Panc1 (cell line): ENCODE data around the gene PLCB4. TPM values are rescaled to one million over a fixed set of nuclear protein-coding genes. Genes with fewer than 3 reads are reported as not detected.

Experiments used
- ATAC-seq: fragments of 200-7000 bp; cut with Tn5 transposase; 2 replicates; pipeline ENCODE4 v1.9.1; 2020; ENCODE audit warnings: mild to moderate bottlenecking, moderate library complexity
- BruUV-seq: library from RNA; stranded (reverse); fragments of 400-500 nt; replicated peaks from 2 replicates; lab custom pipeline; 2021; lab: Mats Ljungman, UMichigan
- CTCF ChIA-PET: fragments of 300-600 bp; sonication (Branson Sonifier 250); formaldehyde crosslinking; loops from one replicate; lab custom pipeline; 2022; ENCODE audit warnings: antibody characterized with exemption; lab: Charles Lee
- POLR2A ChIA-PET: fragments of 300-600 bp; sonication (Branson Sonifier 250); formaldehyde crosslinking; loops from one replicate; lab custom pipeline; 2022; ENCODE audit warnings: antibody characterized with exemption; lab: Charles Lee
- DNase-seq: peaks from one replicate; pipeline ENCODE4 v3.0.0-alpha.2; 2010; ENCODE audit warnings: low read depth, low spot score
- H3K27ac ChIP-seq: 2 replicates; pipeline ENCODE4 v1.5.1; 2011; ENCODE audit warnings: mild to moderate bottlenecking, low read length, inconsistent platforms
- H3K27me3 ChIP-seq: fragments of 200-500 bp; sonication (Bioruptor generic); 2 replicates; pipeline ENCODE4 v1.6.0; 2014; ENCODE audit warnings: low read length, inconsistent platforms; ENCODE audit not compliant: control insufficient read depth, insufficient read depth
- H3K36me3 ChIP-seq: fragments of 200-500 bp; sonication (Bioruptor generic); 2 replicates; pipeline ENCODE4 v1.5.1; 2014; ENCODE audit warnings: inconsistent platforms, mild to moderate bottlenecking, low read length, moderate library complexity; ENCODE audit not compliant: control insufficient read depth, insufficient read depth
- H3K4me1 ChIP-seq: 2 replicates; pipeline ENCODE4 v1.5.1; 2011; ENCODE audit warnings: inconsistent platforms, mild to moderate bottlenecking, low read length, moderate library complexity; ENCODE audit not compliant: control insufficient read depth, insufficient read depth
- H3K4me3 ChIP-seq, 2 experiments: 2 replicates each; pipeline ENCODE4 v1.5.1; 2011 to 2012; ENCODE audit warnings: low read depth in 2 of 2, low read length in 2 of 2, mild to moderate bottlenecking in 2 of 2, inconsistent platforms in 1 of 2, moderate library complexity in 1 of 2
- H3K9me3 ChIP-seq: fragments of 200-500 bp; sonication (Bioruptor generic); 2 replicates; pipeline ENCODE4 v1.5.1; 2014; ENCODE audit warnings: low read depth, mild to moderate bottlenecking, inconsistent platforms, low read length, moderate library complexity; ENCODE audit not compliant: control insufficient read depth, insufficient read depth
- POLR2AphosphoS5 ChIP-seq: IDR thresholded peaks from 2 replicates; pipeline ENCODE4 v1.6.1; 2012; ENCODE audit warnings: mild to moderate bottlenecking, low read depth, low read length, moderate library complexity
- SIN3A ChIP-seq: IDR thresholded peaks from 2 replicates; pipeline ENCODE4 v1.6.1; 2012; ENCODE audit warnings: low read depth, mild to moderate bottlenecking, low read length, moderate library complexity, borderline replicate concordance; ENCODE audit not compliant: insufficient read depth
- TCF7L2 ChIP-seq: IDR thresholded peaks from 2 replicates; pipeline ENCODE4 v1.6.1; 2011; ENCODE audit warnings: mild to moderate bottlenecking, low read depth, low read length, inconsistent platforms
- in situ Hi-C: cut with HindIII; loops from 2 replicates; pipeline ENCODE4 v1.10.0; 2016; ENCODE audit warnings: low sequenced_read_pairs, low pct_unique_long_range_greater_than_20kb
- intact Hi-C: fragments of 100-400 bp; cut with micrococcal nuclease; formaldehyde crosslinking; loops from one replicate; pipeline ENCODE4 v1.10.0; 2022; ENCODE audit not compliant: unreplicated experiment
- total RNA-seq: library from RNA; stranded (reverse); gene quantifications from one replicate; pipeline ENCODE4 v1.2.1, GENCODE V29; 2021; ENCODE audit not compliant: unreplicated experiment
- TF ChIP-seq, protein P1 (sequence below), 2 experiments: IDR thresholded peaks; 2 replicates each; pipeline ENCODE4 v1.6.1; 2011 to 2012; ENCODE audit warnings: low read depth in 2 of 2, control low read depth in 1 of 2, low read length in 1 of 2, mild to moderate bottlenecking in 1 of 2, moderate library complexity in 1 of 2; ENCODE audit not compliant: insufficient read depth in 1 of 2
- TF ChIP-seq, protein P2 (sequence below): fragments of 450-650 bp; IDR thresholded peaks from 2 replicates; pipeline ENCODE4 v1.5.1; 2017; ENCODE audit warnings: mild to moderate bottlenecking

Gene PLCB4
- total RNA-seq, 1 experiment from 2014 or later = 1.5 TPM

DNA sequence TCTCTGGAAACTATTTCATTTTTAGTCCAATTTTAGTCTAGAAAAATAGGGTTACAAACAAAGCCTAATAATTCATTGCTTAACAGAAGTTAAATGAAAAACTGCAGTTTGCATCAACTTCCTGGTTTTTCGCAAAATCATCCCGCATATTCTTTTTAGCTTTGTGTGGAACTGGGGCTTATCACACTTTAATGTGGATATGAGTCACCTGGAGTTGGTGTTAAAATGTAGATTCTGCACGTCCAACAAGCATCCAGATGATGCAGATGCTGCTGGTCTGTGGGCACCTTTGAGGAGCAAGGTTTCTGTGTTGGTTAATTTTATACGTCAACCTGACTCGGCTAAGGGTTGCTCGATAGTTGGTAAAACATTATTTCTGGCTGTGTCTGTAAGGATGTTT is 126.1 kb downstream of the PLCB4 start:
- H3K36me3 ChIP-seq = no peaks in the 10 kb centered on the region
- no peak overlapping the region for H3K27ac ChIP-seq
- no peaks in the 10 kb centered on the region for H3K4me1 ChIP-seq
- DNase-seq (no peak), ATAC-seq (no peak)
- in situ Hi-C loops = no loop called here
- no TSS peak for BruUV-seq
- H3K9me3 ChIP-seq = no peaks in the 10 kb centered on the region
- POLR2A ChIA-PET = no interaction called here
- no peaks in the 10 kb centered on the region for H3K27me3 ChIP-seq
- CTCF ChIA-PET = no interaction called here
- H3K4me3 ChIP-seq = no peak overlapping the region
- intact Hi-C loops = no loop called here
- no peak for TF ChIP-seq SIN3A
- TF ChIP-seq TCF7L2 = no peak
- TF ChIP-seq, protein P1, sequence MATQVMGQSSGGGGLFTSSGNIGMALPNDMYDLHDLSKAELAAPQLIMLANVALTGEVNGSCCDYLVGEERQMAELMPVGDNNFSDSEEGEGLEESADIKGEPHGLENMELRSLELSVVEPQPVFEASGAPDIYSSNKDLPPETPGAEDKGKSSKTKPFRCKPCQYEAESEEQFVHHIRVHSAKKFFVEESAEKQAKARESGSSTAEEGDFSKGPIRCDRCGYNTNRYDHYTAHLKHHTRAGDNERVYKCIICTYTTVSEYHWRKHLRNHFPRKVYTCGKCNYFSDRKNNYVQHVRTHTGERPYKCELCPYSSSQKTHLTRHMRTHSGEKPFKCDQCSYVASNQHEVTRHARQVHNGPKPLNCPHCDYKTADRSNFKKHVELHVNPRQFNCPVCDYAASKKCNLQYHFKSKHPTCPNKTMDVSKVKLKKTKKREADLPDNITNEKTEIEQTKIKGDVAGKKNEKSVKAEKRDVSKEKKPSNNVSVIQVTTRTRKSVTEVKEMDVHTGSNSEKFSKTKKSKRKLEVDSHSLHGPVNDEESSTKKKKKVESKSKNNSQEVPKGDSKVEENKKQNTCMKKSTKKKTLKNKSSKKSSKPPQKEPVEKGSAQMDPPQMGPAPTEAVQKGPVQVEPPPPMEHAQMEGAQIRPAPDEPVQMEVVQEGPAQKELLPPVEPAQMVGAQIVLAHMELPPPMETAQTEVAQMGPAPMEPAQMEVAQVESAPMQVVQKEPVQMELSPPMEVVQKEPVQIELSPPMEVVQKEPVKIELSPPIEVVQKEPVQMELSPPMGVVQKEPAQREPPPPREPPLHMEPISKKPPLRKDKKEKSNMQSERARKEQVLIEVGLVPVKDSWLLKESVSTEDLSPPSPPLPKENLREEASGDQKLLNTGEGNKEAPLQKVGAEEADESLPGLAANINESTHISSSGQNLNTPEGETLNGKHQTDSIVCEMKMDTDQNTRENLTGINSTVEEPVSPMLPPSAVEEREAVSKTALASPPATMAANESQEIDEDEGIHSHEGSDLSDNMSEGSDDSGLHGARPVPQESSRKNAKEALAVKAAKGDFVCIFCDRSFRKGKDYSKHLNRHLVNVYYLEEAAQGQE (IDR thresholded peaks at IDR 0.05; ENCODE audit: insufficient read depth in 1 of 2, low read depth in 2 of 2, low read length in 1 of 2) = no peak
- TF ChIP-seq, protein P2, sequence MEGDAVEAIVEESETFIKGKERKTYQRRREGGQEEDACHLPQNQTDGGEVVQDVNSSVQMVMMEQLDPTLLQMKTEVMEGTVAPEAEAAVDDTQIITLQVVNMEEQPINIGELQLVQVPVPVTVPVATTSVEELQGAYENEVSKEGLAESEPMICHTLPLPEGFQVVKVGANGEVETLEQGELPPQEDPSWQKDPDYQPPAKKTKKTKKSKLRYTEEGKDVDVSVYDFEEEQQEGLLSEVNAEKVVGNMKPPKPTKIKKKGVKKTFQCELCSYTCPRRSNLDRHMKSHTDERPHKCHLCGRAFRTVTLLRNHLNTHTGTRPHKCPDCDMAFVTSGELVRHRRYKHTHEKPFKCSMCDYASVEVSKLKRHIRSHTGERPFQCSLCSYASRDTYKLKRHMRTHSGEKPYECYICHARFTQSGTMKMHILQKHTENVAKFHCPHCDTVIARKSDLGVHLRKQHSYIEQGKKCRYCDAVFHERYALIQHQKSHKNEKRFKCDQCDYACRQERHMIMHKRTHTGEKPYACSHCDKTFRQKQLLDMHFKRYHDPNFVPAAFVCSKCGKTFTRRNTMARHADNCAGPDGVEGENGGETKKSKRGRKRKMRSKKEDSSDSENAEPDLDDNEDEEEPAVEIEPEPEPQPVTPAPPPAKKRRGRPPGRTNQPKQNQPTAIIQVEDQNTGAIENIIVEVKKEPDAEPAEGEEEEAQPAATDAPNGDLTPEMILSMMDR = no peak

GRCh38 chr20:9196110-9196509 is 127.2 kb downstream of the PLCB4 start:
- Histone ChIP-seq H3K36me3 (no peaks in the 10 kb centered on the region), H3K27me3 (no peaks in the 10 kb centered on the region), H3K27ac (no peak overlapping the region), H3K4me1 (no peaks in the 10 kb centered on the region), H3K4me3 (no peak overlapping the region), H3K9me3 (no peaks in the 10 kb centered on the region)
- in situ Hi-C loops = no loop called here
- TF ChIP-seq, protein P1 (IDR thresholded peaks at IDR 0.05; ENCODE audit: insufficient read depth in 1 of 2, low read depth in 2 of 2, low read length in 1 of 2) = no peak
- TF ChIP-seq TCF7L2 (no peak), SIN3A (no peak), POLR2AphosphoS5 (no peak)
- TF ChIP-seq, protein P2 = no peak
- ATAC-seq (no peak), DNase-seq (no peak)
- ChIA-PET POLR2A (no interaction called here), CTCF (no interaction called here)
- intact Hi-C loops = no loop called here
- BruUV-seq = no TSS peak
